GM18861 (cell line): ENCODE results near the gene CDR2L.
"Not testable (repeated sequence)": the region's sequence is repeated elsewhere in the genome, so short reads cannot be mapped to it uniquely, and the experiment has no call there.

ENCODE experiments used
- ATAC-seq: cut with Tn5 transposase; IDR thresholded peaks from one replicate; pipeline ENCODE4 v1.9.1; 2021; ENCODE audit not compliant: unreplicated experiment

Gene CDR2L

GRCh38 chr17:75009139-75009724, 21.8 kb downstream of the CDR2L start:
- ATAC-seq, result no peak

GRCh38 chr17:75010683-75011400, 23.4 kb downstream of the CDR2L start:
- ATAC-seq, result no peak

- no peak for ATAC-seq
Observed at GRCh38 chr17:75011401-75012095, 24.1 kb downstream of the CDR2L start.

- ATAC-seq, result no peak
Observed at GRCh38 chr17:75012096-75012345, 24.6 kb downstream of the CDR2L start.

- peak; percentile 78 for ATAC-seq
Observed at GRCh38 chr17:75012346-75013091, 25.1 kb downstream of the CDR2L start, which contains the start of gene MRPL58. TSS of gene MRPL58 (plus strand) at chr17:75012670. CDS start at chr17:75012687, 17 bp downstream.

GRCh38 chr17:75013092-75013559, 25.7 kb downstream of the CDR2L start:
- ATAC-seq, result no peak

GRCh38 chr17:75019146-75019545, 31.7 kb downstream of the CDR2L start:
- ATAC-seq, result no peak

GRCh38 chr17:75019710-75020109, 32.3 kb downstream of the CDR2L start:
- ATAC-seq, result no peak

- ATAC-seq, result no peak
Observed at GRCh38 chr17:75020331-75021110, 33.1 kb downstream of the CDR2L start.

- ATAC-seq, result no peak
Observed at GRCh38 chr17:75024686-75025397, 37.4 kb downstream of the CDR2L start.

- ATAC-seq, result not testable (repeated sequence)
Observed at GRCh38 chr17:75025398-75025734, 37.9 kb downstream of the CDR2L start.

- not testable (repeated sequence) for ATAC-seq
Observed at GRCh38 chr17:75026650-75027049, 39.2 kb downstream of the CDR2L start.

GRCh38 chr17:75030161-75030560, 42.7 kb downstream of the CDR2L start:
- ATAC-seq, result no peak

GRCh38 chr17:75031972-75032719, 44.7 kb downstream of the CDR2L start:
- no peak for ATAC-seq

GRCh38 chr17:75032720-75033280, 45.4 kb downstream of the CDR2L start:
- ATAC-seq, result no peak

- ATAC-seq, result no peak
Observed at GRCh38 chr17:75033346-75034235, 46.2 kb downstream of the CDR2L start.

- ATAC-seq, result no peak
Observed at GRCh38 chr17:75034236-75034908, 46.9 kb downstream of the CDR2L start.
